IMR-90 (cell line): ENCODE results near the gene KDELR3. TPM values are rescaled to one million over a fixed set of nuclear protein-coding genes. Genes with fewer than 3 reads are reported as not detected.

Experiments used
- ATAC-seq: fragments of 200-7000 bp; cut with Tn5 transposase; 2 replicates; pipeline ENCODE4 v1.9.1; 2020; ENCODE audit warnings: low read depth, mild to moderate bottlenecking, moderate library complexity
- BruUV-seq: library from RNA; stranded (reverse); fragments of 400-500 nt; replicated peaks from 2 replicates; lab custom pipeline; 2021; lab: Mats Ljungman, UMichigan
- CTCF ChIA-PET: fragments of 300-600 bp; formaldehyde crosslinking; extraction: SDS; loops from one replicate; lab custom pipeline; 2021; ENCODE audit warnings: antibody characterized with exemption; lab: Yijun Ruan, JAX
- POLR2A ChIA-PET: fragments of 300-600 bp; sonication (Branson Sonifier 250); formaldehyde crosslinking; loops from one replicate; lab custom pipeline; 2022; ENCODE audit warnings: antibody characterized with exemption; ENCODE audit not compliant: unreplicated experiment; lab: Charles Lee
- DNase-seq: peaks from one replicate; pipeline ENCODE4 v3.0.0; 2013
- H2AFZ ChIP-seq: replicated peaks from 2 replicates; pipeline ENCODE3; 2013; ENCODE audit warnings: low read length, mild to moderate bottlenecking; ENCODE audit not compliant: poor library complexity
- H2AK5ac ChIP-seq: 2 replicates; pipeline ENCODE4 v1.6.1; 2013; ENCODE audit warnings: low read depth, low read length, inconsistent platforms
- H2AK9ac ChIP-seq: replicated peaks from 2 replicates; pipeline ENCODE3; 2013; ENCODE audit warnings: mild to moderate bottlenecking, low read depth, low read length, moderate library complexity; ENCODE audit not compliant: poor library complexity
- H2BK120ac ChIP-seq: 2 replicates; pipeline ENCODE4 v1.6.1; 2013; ENCODE audit warnings: low read depth, low read length, inconsistent platforms
- H2BK15ac ChIP-seq: 3 replicates; pipeline ENCODE4 v1.6.1; 2013; ENCODE audit warnings: low read depth, low read length, inconsistent platforms
- H2BK20ac ChIP-seq: 2 replicates; pipeline ENCODE4 v1.6.1; 2013; ENCODE audit warnings: low read depth, mild to moderate bottlenecking, inconsistent platforms, low read length, moderate library complexity
- H2BK5ac ChIP-seq: 2 replicates; pipeline ENCODE4 v1.6.1; 2013; ENCODE audit warnings: mild to moderate bottlenecking, low read depth, low read length, inconsistent platforms; ENCODE audit not compliant: poor library complexity, severe bottlenecking
- H3K14ac ChIP-seq: replicated peaks from 2 replicates; pipeline ENCODE4 v1.6.1; 2013; ENCODE audit warnings: low read depth, low read length, inconsistent platforms
- H3K18ac ChIP-seq: 2 replicates; pipeline ENCODE4 v1.6.1; 2013; ENCODE audit warnings: low read depth, low read length, control low read depth
- H3K23ac ChIP-seq: 2 replicates; pipeline ENCODE4 v1.6.1; 2013; ENCODE audit warnings: low read depth, low read length, inconsistent platforms
- H3K27ac ChIP-seq: 2 replicates; pipeline ENCODE4 v1.5.1; 2013; ENCODE audit warnings: mild to moderate bottlenecking, control low read depth, low read length; ENCODE audit not compliant: insufficient read depth
- H3K27me3 ChIP-seq: 2 replicates; pipeline ENCODE4 v1.6.1; 2013; ENCODE audit warnings: low read length; ENCODE audit not compliant: control insufficient read depth, insufficient read depth
- H3K36me3 ChIP-seq: 2 replicates; pipeline ENCODE4 v1.6.1; 2013; ENCODE audit warnings: low read length, mixed read lengths; ENCODE audit not compliant: control insufficient read depth, insufficient read depth
- H3K4ac ChIP-seq: 2 replicates; pipeline ENCODE4 v1.6.1; 2013; ENCODE audit warnings: low read depth, low read length, inconsistent platforms
- H3K4me1 ChIP-seq: 2 replicates; pipeline ENCODE4 v1.6.1; 2013; ENCODE audit warnings: low read length, mixed read lengths; ENCODE audit not compliant: control insufficient read depth, insufficient read depth
- H3K4me2 ChIP-seq: 2 replicates; pipeline ENCODE4 v1.6.1; 2013; ENCODE audit warnings: low read depth, mild to moderate bottlenecking, control low read depth, low read length, moderate library complexity
- H3K4me3 ChIP-seq: 2 replicates; pipeline ENCODE4 v1.5.1; 2013; ENCODE audit warnings: low read depth, mild to moderate bottlenecking, control low read depth, low read length, moderate library complexity; ENCODE audit not compliant: insufficient read depth
- H3K56ac ChIP-seq: 2 replicates; pipeline ENCODE4 v1.6.1; 2013; ENCODE audit warnings: low read length, inconsistent platforms; ENCODE audit not compliant: insufficient read depth; ENCODE audit errors: extremely low read depth
- H3K79me1 ChIP-seq, 2 experiments: 2 replicates each; pipeline ENCODE4 v1.6.1; 2013; ENCODE audit warnings: low read length in 2 of 2, inconsistent platforms in 1 of 2, low read depth in 1 of 2
- H3K9ac ChIP-seq: 2 replicates; pipeline ENCODE4 v1.6.1; 2013; ENCODE audit warnings: low read depth, low read length, control low read depth
- H3K9me1 ChIP-seq: 2 replicates; pipeline ENCODE4 v1.6.1; 2013; ENCODE audit warnings: low read length, inconsistent platforms; ENCODE audit not compliant: insufficient read depth
- H3K9me3 ChIP-seq: 2 replicates; pipeline ENCODE4 v1.6.1; 2013; ENCODE audit warnings: low read length; ENCODE audit not compliant: control insufficient read depth, insufficient read depth
- H4K20me1 ChIP-seq: 2 replicates; pipeline ENCODE4 v1.6.1; 2013; ENCODE audit warnings: low read length, inconsistent platforms; ENCODE audit not compliant: insufficient read depth
- H4K5ac ChIP-seq: 2 replicates; pipeline ENCODE4 v1.6.1; 2013; ENCODE audit warnings: mild to moderate bottlenecking, low read depth, low read length, control low read depth
- H4K8ac ChIP-seq, 2 experiments: 2 replicates each; pipeline ENCODE4 v1.6.1; 2013; ENCODE audit warnings: low read depth in 2 of 2, low read length in 2 of 2, control low read depth in 1 of 2, inconsistent platforms in 1 of 2
- H4K91ac ChIP-seq: 2 replicates; pipeline ENCODE4 v1.6.1; 2013; ENCODE audit warnings: low read depth, low read length, inconsistent platforms; ENCODE audit not compliant: insufficient read depth
- BHLHE40 ChIP-seq: fragments of 150-350 bp; IDR thresholded peaks from 2 replicates; pipeline ENCODE4 v1.6.1; 2016; ENCODE audit warnings: mild to moderate bottlenecking, low read depth, low read length
- CEBPB ChIP-seq: IDR thresholded peaks from 2 replicates; pipeline ENCODE4 v1.6.1; 2012; ENCODE audit warnings: low read depth, low read length, improper control_type of control experiment
- CHD1 ChIP-seq: IDR thresholded peaks from 2 replicates; pipeline ENCODE4 v1.6.1; 2012; ENCODE audit warnings: low read depth, low read length, improper control_type of control experiment
- FOS ChIP-seq: fragments of 150-350 bp; IDR thresholded peaks from 2 replicates; pipeline ENCODE4 v1.6.1; 2016; ENCODE audit warnings: low read depth, low read length
- MAFK ChIP-seq: IDR thresholded peaks from 2 replicates; pipeline ENCODE4 v1.6.1; 2012; ENCODE audit warnings: low read depth, low read length, improper control_type of control experiment
- MAZ ChIP-seq: IDR thresholded peaks from 2 replicates; pipeline ENCODE4 v1.6.1; 2012; ENCODE audit warnings: low read depth, mild to moderate bottlenecking, low read length, improper control_type of control experiment, moderate library complexity, borderline replicate concordance
- MXI1 ChIP-seq: IDR thresholded peaks from 2 replicates; pipeline ENCODE4 v1.6.1; 2012; ENCODE audit warnings: low read depth, mild to moderate bottlenecking, low read length, moderate library complexity, borderline replicate concordance
- NFE2L2 ChIP-seq: fragments of 150-350 bp; IDR thresholded peaks from 2 replicates; pipeline ENCODE4 v1.6.1; 2016; ENCODE audit warnings: low read depth, mild to moderate bottlenecking, low read length
- POLR2A ChIP-seq: IDR thresholded peaks from 2 replicates; pipeline ENCODE4 v1.6.1; 2012; ENCODE audit warnings: mild to moderate bottlenecking, low read depth, low read length
- RAD21 ChIP-seq: IDR thresholded peaks from 2 replicates; pipeline ENCODE4 v1.6.1; 2012; ENCODE audit warnings: low read length, improper control_type of control experiment
- RCOR1 ChIP-seq: IDR thresholded peaks from 2 replicates; pipeline ENCODE4 v1.6.1; 2012; ENCODE audit warnings: mild to moderate bottlenecking, low read length, improper control_type of control experiment; ENCODE audit not compliant: insufficient replicate concordance
- RFX5 ChIP-seq: IDR thresholded peaks from 2 replicates; pipeline ENCODE4 v1.8.0; 2012; ENCODE audit warnings: low read depth, mild to moderate bottlenecking, low read length, moderate library complexity
- SMC3 ChIP-seq: fragments of 150-350 bp; IDR thresholded peaks from 2 replicates; pipeline ENCODE4 v1.6.1; 2016; ENCODE audit warnings: low read depth, mild to moderate bottlenecking, antibody characterized with exemption, low read length, moderate library complexity
- WGBS, 2 experiments: methylation state at CpG; one replicate each; pipeline versions ENCODE4 v1.1.5 to v1.1.7; 2013; ENCODE audit warnings: missing lambda C conversion rate in 2 of 2; ENCODE audit not compliant: insufficient read length in 1 of 2; ENCODE audit errors: extremely low coverage in 2 of 2; 5-methylcytosine and 5-hydroxymethylcytosine counted together
- dilution Hi-C: fragments of 300-500 bp; cut with HindIII; formaldehyde crosslinking; loops from one replicate; pipeline ENCODE4 v1.14.3; 2018; ENCODE audit warnings: low sequenced_read_pairs; ENCODE audit not compliant: unreplicated experiment
- in situ Hi-C: fragments of 300-500 bp; cut with MboI; formaldehyde crosslinking; loops from 3 replicates; pipeline ENCODE4 v1.14.3; 2019; ENCODE audit warnings: low sequenced_read_pairs, inconsistent platforms, mixed read lengths
- intact Hi-C: fragments of 100-400 bp; cut with micrococcal nuclease; formaldehyde crosslinking; loops from 2 replicates; pipeline ENCODE4 v1.10.0; 2022
- polyA plus RNA-seq, 3 experiments: library from polyadenylated mRNA; depleted of rRNA; stranded (reverse); fragments of >200 nt; gene quantifications; 2 replicates each; pipeline ENCODE4 v1.2.3, GENCODE V29; 2012; ENCODE audit warnings: low replicate concordance in 1 of 3
- total RNA-seq: library from RNA; depleted of rRNA; stranded (reverse); fragments of >200 nt; gene quantifications from 2 replicates; pipeline ENCODE4 v1.2.3, GENCODE V29; 2012
- TF ChIP-seq, protein P1 (sequence below): fragments of 150-350 bp; IDR thresholded peaks from 2 replicates; pipeline ENCODE4 v1.6.1; 2016; ENCODE audit warnings: low read depth, mild to moderate bottlenecking, low read length, moderate library complexity, borderline replicate concordance
- TF ChIP-seq, protein P2 (sequence below): conservative IDR thresholded peaks from 2 replicates; pipeline ENCODE4 v1.5.1; 2012; ENCODE audit warnings: mild to moderate bottlenecking, low read depth, low read length, improper control_type of control experiment
- TF ChIP-seq, protein P3 (sequence below): fragments of 150-350 bp; IDR thresholded peaks from 2 replicates; pipeline ENCODE4 v1.6.1; 2017; ENCODE audit warnings: mild to moderate bottlenecking, antibody characterized with exemption, low read length, low read depth

The KDELR3 gene
- total and polyA plus RNA-seq, 2 of the 4 experiments (the other 2 are of a cell fraction), result 129 to 224 TPM

GRCh38 chr22:38446018-38446601, 21.8 kb upstream of the KDELR3 start:
- no peaks in the 10 kb centered on the region for H3K4me1 ChIP-seq
- no peak overlapping the region for H2AK9ac ChIP-seq
- in situ Hi-C loops, result no loop called here
- H4K20me1 ChIP-seq, result no peaks in the 10 kb centered on the region
- no peaks in the 10 kb centered on the region for H3K9me1 ChIP-seq
- dilution Hi-C loops, result no loop called here
- DNase-seq, result no peak
- H2BK5ac ChIP-seq, result no peak overlapping the region
- no peak overlapping the region for H4K8ac ChIP-seq
- no peak overlapping the region for H3K4me3 ChIP-seq
- no peak for ATAC-seq
- H2AK5ac ChIP-seq, result no peak overlapping the region
- no peak overlapping the region for H2BK120ac ChIP-seq
- no TSS peak for BruUV-seq
- H3K36me3 ChIP-seq, result no peaks in the 10 kb centered on the region
- no peak overlapping the region for H3K18ac ChIP-seq
- H4K5ac ChIP-seq, result no peak overlapping the region
- WGBS, 2 experiments, result 57% methylated on average over 5 of the region's 9 CpGs; no CpG with 5 or more reads in 1 of the 2 experiments
- no peak overlapping the region for H3K23ac ChIP-seq
- intact Hi-C loops, result no loop called here
- no peak overlapping the region for H2BK20ac ChIP-seq
- no peak overlapping the region for H2BK15ac ChIP-seq
- no peak overlapping the region for H3K4ac ChIP-seq
- H3K14ac ChIP-seq, result no peak overlapping the region
- ChIA-PET CTCF (no interaction called here), POLR2A (interaction anchor here (0.6 kb wide), 1 partner anchor 230 kb away, joined by 3 read pairs; no protein-coding TSS in a partner anchor)
- H4K91ac ChIP-seq, result no peak overlapping the region
- no peak overlapping the region for H3K27ac ChIP-seq
- H3K56ac ChIP-seq, result no peak overlapping the region
- TF ChIP-seq RFX5 (no peak), RCOR1 (no peak), CEBPB (no peak), CHD1 (no peak), FOS (no peak), RAD21 (no peak), POLR2A (no peak), MAZ (no peak), MAFK (no peak), SMC3 (no peak), MXI1 (no peak), NFE2L2 (no peak), BHLHE40 (no peak)
- TF ChIP-seq, protein P1, sequence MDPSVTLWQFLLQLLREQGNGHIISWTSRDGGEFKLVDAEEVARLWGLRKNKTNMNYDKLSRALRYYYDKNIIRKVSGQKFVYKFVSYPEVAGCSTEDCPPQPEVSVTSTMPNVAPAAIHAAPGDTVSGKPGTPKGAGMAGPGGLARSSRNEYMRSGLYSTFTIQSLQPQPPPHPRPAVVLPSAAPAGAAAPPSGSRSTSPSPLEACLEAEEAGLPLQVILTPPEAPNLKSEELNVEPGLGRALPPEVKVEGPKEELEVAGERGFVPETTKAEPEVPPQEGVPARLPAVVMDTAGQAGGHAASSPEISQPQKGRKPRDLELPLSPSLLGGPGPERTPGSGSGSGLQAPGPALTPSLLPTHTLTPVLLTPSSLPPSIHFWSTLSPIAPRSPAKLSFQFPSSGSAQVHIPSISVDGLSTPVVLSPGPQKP, result no peak
- TF ChIP-seq, protein P2, sequence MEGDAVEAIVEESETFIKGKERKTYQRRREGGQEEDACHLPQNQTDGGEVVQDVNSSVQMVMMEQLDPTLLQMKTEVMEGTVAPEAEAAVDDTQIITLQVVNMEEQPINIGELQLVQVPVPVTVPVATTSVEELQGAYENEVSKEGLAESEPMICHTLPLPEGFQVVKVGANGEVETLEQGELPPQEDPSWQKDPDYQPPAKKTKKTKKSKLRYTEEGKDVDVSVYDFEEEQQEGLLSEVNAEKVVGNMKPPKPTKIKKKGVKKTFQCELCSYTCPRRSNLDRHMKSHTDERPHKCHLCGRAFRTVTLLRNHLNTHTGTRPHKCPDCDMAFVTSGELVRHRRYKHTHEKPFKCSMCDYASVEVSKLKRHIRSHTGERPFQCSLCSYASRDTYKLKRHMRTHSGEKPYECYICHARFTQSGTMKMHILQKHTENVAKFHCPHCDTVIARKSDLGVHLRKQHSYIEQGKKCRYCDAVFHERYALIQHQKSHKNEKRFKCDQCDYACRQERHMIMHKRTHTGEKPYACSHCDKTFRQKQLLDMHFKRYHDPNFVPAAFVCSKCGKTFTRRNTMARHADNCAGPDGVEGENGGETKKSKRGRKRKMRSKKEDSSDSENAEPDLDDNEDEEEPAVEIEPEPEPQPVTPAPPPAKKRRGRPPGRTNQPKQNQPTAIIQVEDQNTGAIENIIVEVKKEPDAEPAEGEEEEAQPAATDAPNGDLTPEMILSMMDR, result no peak
- TF ChIP-seq, protein P3, sequence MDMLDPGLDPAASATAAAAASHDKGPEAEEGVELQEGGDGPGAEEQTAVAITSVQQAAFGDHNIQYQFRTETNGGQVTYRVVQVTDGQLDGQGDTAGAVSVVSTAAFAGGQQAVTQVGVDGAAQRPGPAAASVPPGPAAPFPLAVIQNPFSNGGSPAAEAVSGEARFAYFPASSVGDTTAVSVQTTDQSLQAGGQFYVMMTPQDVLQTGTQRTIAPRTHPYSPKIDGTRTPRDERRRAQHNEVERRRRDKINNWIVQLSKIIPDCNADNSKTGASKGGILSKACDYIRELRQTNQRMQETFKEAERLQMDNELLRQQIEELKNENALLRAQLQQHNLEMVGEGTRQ, result no peak
- H3K4me2 ChIP-seq, result no peak overlapping the region
- H3K79me1 ChIP-seq, result no peaks in the 10 kb centered on the region
- peaks cover 69% of the 10 kb centered on the region for H3K27me3 ChIP-seq
- no peak overlapping the region for H3K9ac ChIP-seq
- no peaks in the 10 kb centered on the region for H3K9me3 ChIP-seq
- H2AFZ ChIP-seq, result no peak overlapping the region
